ENCODE results near the gene HES1. TPM values are rescaled to one million over a fixed set of nuclear protein-coding genes. Genes with fewer than 3 reads are reported as not detected.
A peak's percentile ranks its signal among the peaks of the same experiment; 100 is the strongest.

Gene HES1
- total RNA-seq, 1 donor from 2014 or later: 100 TPM

GRCh38 chr3:194120789-194121770 is 14.9 kb upstream of the HES1 start:
- Mint-ChIP-seq H3K9me3 (peaks cover 4% of the 10 kb centered on the region), H3K4me3 (no peak overlapping the region), H3K4me1 (ENCODE audit: unreplicated experiment) (peaks cover 24% of the 10 kb centered on the region), H3K27me3 (no peaks in the 10 kb centered on the region), H3K36me3 (no peaks in the 10 kb centered on the region), H3K27ac (peak overlapping the region; percentile 78)
- TF ChIP-seq CTCF (conservative IDR thresholded peaks at IDR 0.05): no peak
- no peak for DNase-seq (ENCODE audit: extremely low spot score, unreplicated experiment)

GRCh38 chr3:194121891-194122631 is 13.9 kb upstream of the HES1 start:
- peaks cover 4% of the 10 kb centered on the region for H3K9me3 Mint-ChIP-seq
- no peak for DNase-seq (ENCODE audit: extremely low spot score, unreplicated experiment)
- no peak overlapping the region for H3K4me3 Mint-ChIP-seq
- TF ChIP-seq CTCF (conservative IDR thresholded peaks at IDR 0.05): no peak
- H3K36me3 Mint-ChIP-seq: no peaks in the 10 kb centered on the region
- H3K27me3 Mint-ChIP-seq: no peaks in the 10 kb centered on the region
- H3K27ac Mint-ChIP-seq: peak overlapping the region; percentile 78
- peaks cover 19% of the 10 kb centered on the region for H3K4me1 Mint-ChIP-seq (ENCODE audit: unreplicated experiment)

- H3K4me1 Mint-ChIP-seq (ENCODE audit: unreplicated experiment): peaks cover 13% of the 10 kb centered on the region
- H3K4me3 Mint-ChIP-seq: no peak overlapping the region
Measured at GRCh38 chr3:194123726-194124125, 12.2 kb upstream of the HES1 start.

GRCh38 chr3:194124193-194124592 is 11.8 kb upstream of the HES1 start:
- peaks cover 13% of the 10 kb centered on the region for H3K4me1 Mint-ChIP-seq (ENCODE audit: unreplicated experiment)
- DNase-seq (ENCODE audit: extremely low spot score, unreplicated experiment): no peak
- no peaks in the 10 kb centered on the region for H3K36me3 Mint-ChIP-seq
- H3K27ac Mint-ChIP-seq: peak overlapping the region; percentile 57
- no peak overlapping the region for H3K4me3 Mint-ChIP-seq
- H3K27me3 Mint-ChIP-seq: no peaks in the 10 kb centered on the region
- H3K9me3 Mint-ChIP-seq: peaks cover 4% of the 10 kb centered on the region
- TF ChIP-seq CTCF (conservative IDR thresholded peaks at IDR 0.05): no peak

More at GRCh38 chr3:194123726-194124125, 12.2 kb upstream of the HES1 start:
- no peaks in the 10 kb centered on the region for H3K36me3 Mint-ChIP-seq
- no peak for DNase-seq (ENCODE audit: extremely low spot score, unreplicated experiment)
- H3K27ac Mint-ChIP-seq: peak overlapping the region; percentile 57
- no peak for TF ChIP-seq CTCF (conservative IDR thresholded peaks at IDR 0.05)
- H3K9me3 Mint-ChIP-seq: peaks cover 4% of the 10 kb centered on the region
- no peaks in the 10 kb centered on the region for H3K27me3 Mint-ChIP-seq

GRCh38 chr3:194125442-194125841 is 10.5 kb upstream of the HES1 start:
- no peaks in the 10 kb centered on the region for H3K9me3 Mint-ChIP-seq
- no peak overlapping the region for H3K4me3 Mint-ChIP-seq
- DNase-seq (ENCODE audit: extremely low spot score, unreplicated experiment): no peak
- peaks cover 11% of the 10 kb centered on the region for H3K4me1 Mint-ChIP-seq (ENCODE audit: unreplicated experiment)
- H3K36me3 Mint-ChIP-seq: no peaks in the 10 kb centered on the region
- H3K27me3 Mint-ChIP-seq: no peaks in the 10 kb centered on the region
- TF ChIP-seq CTCF (conservative IDR thresholded peaks at IDR 0.05): no peak
- no peak overlapping the region for H3K27ac Mint-ChIP-seq

Data from type B pancreatic cell (in vitro differentiated cells).